Natural killer cell treated with Interleukin-12 subunit alpha and Interleukin-12 subunit beta and Interleukin-15 and Interleukin-18, amount 100 ng/mL, for 72 hours (primary cell): ENCODE results near the gene NALCN. TPM values are rescaled to one million over a fixed set of nuclear protein-coding genes. Genes with fewer than 3 reads are reported as not detected.

Experiments used
- ATAC-seq, 2 donors: fragments of 150-1000 bp; cut with Tn5 transposase in 1 of 2; sonication (Bioruptor Pico), chemical (Tn5 transposase) in 1 of 2; 2 replicates each; pipeline ENCODE4 v1.10.0; 2021
- DNase-seq: peaks from one replicate; pipeline ENCODE4 v3.0.0; 2022; ENCODE audit warnings: low spot score
- H3K27ac Mint-ChIP-seq, 2 donors: 1 replicate in 1 of 2; 2 replicates in 1 of 2; pipeline ENCODE4 v1.8.0; 2022; ENCODE audit warnings: mixed read lengths in 2 of 2, mild to moderate bottlenecking in 1 of 2, moderate library complexity in 1 of 2
- H3K27me3 Mint-ChIP-seq, 2 donors: 1 replicate in 1 of 2; 2 replicates in 1 of 2; pipeline ENCODE4 v1.8.0; 2022; ENCODE audit warnings: mixed read lengths in 2 of 2
- H3K36me3 Mint-ChIP-seq: one replicate; pipeline ENCODE4 v1.8.0; 2022; ENCODE audit warnings: mixed read lengths
- H3K4me1 Mint-ChIP-seq, 2 donors: 1 replicate in 1 of 2; 2 replicates in 1 of 2; pipeline ENCODE4 v1.8.0; 2022; ENCODE audit warnings: low read depth in 2 of 2, mixed read lengths in 2 of 2, mild to moderate bottlenecking in 1 of 2
- H3K4me3 Mint-ChIP-seq: one replicate; pipeline ENCODE4 v1.8.0; 2022; ENCODE audit warnings: mixed read lengths
- H3K9me3 Mint-ChIP-seq: 2 replicates; pipeline ENCODE4 v1.8.0; 2022; ENCODE audit warnings: mixed read lengths
- total RNA-seq, 2 donors: library from RNA; stranded (reverse); gene quantifications; one replicate each; pipeline ENCODE4 v1.2.3, GENCODE V29; 2022

The NALCN gene
- total RNA-seq, 2 donors from 2014 or later = not detected

DNA sequence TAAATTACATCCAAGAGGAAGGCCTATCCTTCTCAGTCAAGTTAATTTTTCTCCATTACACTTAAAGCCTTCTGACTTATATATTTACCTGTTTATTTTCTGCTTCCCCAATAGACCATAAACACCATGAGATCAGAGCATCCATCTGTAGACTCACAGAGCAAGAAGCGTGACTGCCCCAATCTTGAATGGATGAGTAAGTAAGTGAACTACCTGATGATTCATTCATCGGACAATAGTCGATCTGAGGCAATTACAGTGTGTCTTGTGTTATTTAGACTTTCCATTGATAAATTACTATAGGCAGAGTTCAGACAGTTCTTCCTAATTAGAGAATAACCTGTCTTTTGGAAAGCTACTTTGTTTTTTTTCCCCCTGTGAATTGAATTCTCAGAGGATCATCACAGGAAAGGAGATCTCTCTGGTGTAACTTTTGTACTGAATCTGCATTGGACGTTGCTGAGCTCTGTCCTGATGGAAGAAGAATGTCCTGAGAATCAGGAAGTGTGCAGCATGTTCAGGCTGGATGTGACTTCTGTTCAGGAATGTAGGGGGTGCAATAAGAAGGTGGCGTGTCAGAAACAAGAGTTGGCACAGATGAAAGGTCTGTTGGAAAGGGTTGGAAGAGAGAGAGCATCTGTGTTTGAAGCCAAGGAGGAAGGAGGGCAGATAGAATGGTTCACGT is 367.0 kb downstream of the NALCN start:
- DNase-seq = no peak
- Mint-ChIP-seq H3K36me3 (peaks cover 6% of the 10 kb centered on the region), H3K9me3 (peaks cover 9% of the 10 kb centered on the region), H3K27me3 (peaks cover 0 to 5% of the 10 kb centered on the region in 2 donors), H3K4me1 (no peaks in the 10 kb centered on the region), H3K27ac (no peak overlapping the region), H3K4me3 (no peak overlapping the region)
- ATAC-seq = no peak

DNA sequence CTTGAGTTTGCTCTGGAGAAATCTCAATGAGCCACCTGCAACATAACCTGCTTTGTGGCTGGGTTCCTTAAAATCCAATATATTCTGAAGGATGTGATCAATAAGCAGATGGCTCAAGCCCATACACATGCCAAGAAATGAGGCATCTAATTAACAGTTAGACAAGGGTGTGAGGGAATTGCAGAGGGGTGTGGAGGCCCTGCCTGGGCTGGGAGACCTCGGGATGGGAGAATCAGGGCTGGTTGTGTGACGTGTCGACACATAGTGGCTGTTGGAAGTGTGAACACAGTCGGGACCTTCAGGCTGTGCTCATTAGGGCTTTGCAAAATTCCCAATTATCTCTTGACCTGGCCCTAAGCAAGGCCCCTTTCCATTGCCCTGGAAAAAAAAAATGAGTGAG is 379.8 kb downstream of the NALCN start:
- peaks cover 8% of the 10 kb centered on the region for H3K36me3 Mint-ChIP-seq
- peaks cover 2 to 20% of the 10 kb centered on the region in 2 donors for H3K27me3 Mint-ChIP-seq
- no peak overlapping the region for H3K4me3 Mint-ChIP-seq
- H3K4me1 Mint-ChIP-seq = no peaks in the 10 kb centered on the region
- H3K9me3 Mint-ChIP-seq = peaks cover 11% of the 10 kb centered on the region
- no peak for ATAC-seq
- DNase-seq = no peak
- H3K27ac Mint-ChIP-seq = no peak overlapping the region

GRCh38 chr13:101035119-101035620 is 381.1 kb downstream of the NALCN start:
- ATAC-seq (no peak), DNase-seq (no peak)
- Mint-ChIP-seq H3K9me3 (peaks cover 12% of the 10 kb centered on the region), H3K4me3 (no peak overlapping the region), H3K4me1 (no peaks in the 10 kb centered on the region), H3K27me3 (peaks cover 9 to 29% of the 10 kb centered on the region in 2 donors), H3K27ac (no peak overlapping the region), H3K36me3 (peaks cover 8% of the 10 kb centered on the region)

- no peaks in the 10 kb centered on the region for H3K36me3 Mint-ChIP-seq
- DNase-seq = no peak
Measured at GRCh38 chr13:101026736-101027398, 389.4 kb downstream of the NALCN start.

GRCh38 chr13:101026328-101026727 is 390.0 kb downstream of the NALCN start:
- H3K36me3 Mint-ChIP-seq = no peaks in the 10 kb centered on the region
- peaks cover 8 to 24% of the 10 kb centered on the region in 2 donors for H3K27me3 Mint-ChIP-seq
- ATAC-seq (no peak), DNase-seq (no peak)
- H3K4me1 Mint-ChIP-seq = no peaks in the 10 kb centered on the region
- no peak overlapping the region for H3K4me3 Mint-ChIP-seq
- H3K9me3 Mint-ChIP-seq = peaks cover 7% of the 10 kb centered on the region
- no peak overlapping the region for H3K27ac Mint-ChIP-seq

More at GRCh38 chr13:101026736-101027398, 389.4 kb downstream of the NALCN start:
- H3K27me3 Mint-ChIP-seq = peaks cover 8 to 27% of the 10 kb centered on the region in 2 donors
- ATAC-seq = peak in 1 of 2 donors; percentile 24
- peaks cover 7% of the 10 kb centered on the region for H3K9me3 Mint-ChIP-seq
- H3K27ac Mint-ChIP-seq = no peak overlapping the region
- H3K4me1 Mint-ChIP-seq = no peaks in the 10 kb centered on the region
- H3K4me3 Mint-ChIP-seq = no peak overlapping the region

DNA sequence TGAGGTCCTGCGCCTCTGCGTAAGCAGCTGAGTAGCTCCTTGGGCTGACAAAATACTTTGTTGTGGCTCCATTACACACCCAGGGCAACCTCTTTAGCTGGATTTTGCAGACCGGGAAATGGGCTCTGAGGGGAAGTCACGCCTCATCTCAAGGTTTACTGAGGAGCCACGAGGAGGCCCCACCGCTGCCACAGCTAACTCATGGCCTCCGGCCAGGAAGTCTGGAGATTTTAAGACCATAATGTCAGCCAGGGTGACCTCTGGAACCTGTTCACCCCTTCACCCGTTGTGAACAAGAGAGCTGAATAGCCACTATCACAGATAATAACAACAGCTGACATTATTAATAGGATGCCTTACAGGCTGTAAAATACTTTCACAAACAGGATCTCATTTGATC is 390.4 kb downstream of the NALCN start:
- Mint-ChIP-seq H3K27ac (no peak overlapping the region), H3K36me3 (no peaks in the 10 kb centered on the region), H3K9me3 (peaks cover 5% of the 10 kb centered on the region), H3K4me3 (no peak overlapping the region), H3K27me3 (peaks cover 6 to 21% of the 10 kb centered on the region in 2 donors), H3K4me1 (no peaks in the 10 kb centered on the region)
- no peak for ATAC-seq
- no peak for DNase-seq

DNA sequence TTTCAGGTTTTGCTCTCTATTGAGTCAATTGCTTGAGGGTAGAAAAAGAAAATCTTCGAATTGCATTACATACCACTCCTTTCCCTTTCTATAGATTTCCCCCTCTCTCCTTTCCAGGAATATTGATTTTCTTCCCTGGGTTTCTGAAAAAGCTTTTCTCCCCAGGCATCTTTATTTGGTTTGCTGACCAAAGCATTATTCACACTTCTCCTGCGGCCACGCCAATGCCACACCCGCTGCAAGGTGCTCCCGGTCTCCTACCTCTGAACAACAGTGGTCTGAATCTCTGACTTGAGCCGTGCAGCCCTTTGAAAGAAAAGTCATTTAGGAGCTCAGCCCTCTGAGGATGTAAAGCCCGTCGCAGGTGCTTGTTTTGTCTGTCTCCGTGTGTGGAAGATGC is 390.8 kb downstream of the NALCN start:
- no peak overlapping the region for H3K27ac Mint-ChIP-seq
- H3K4me3 Mint-ChIP-seq = no peak overlapping the region
- no peak for DNase-seq
- H3K27me3 Mint-ChIP-seq = peaks cover 4 to 17% of the 10 kb centered on the region in 2 donors
- H3K9me3 Mint-ChIP-seq = peaks cover 4% of the 10 kb centered on the region
- no peak for ATAC-seq
- no peaks in the 10 kb centered on the region for H3K36me3 Mint-ChIP-seq
- no peaks in the 10 kb centered on the region for H3K4me1 Mint-ChIP-seq

DNA sequence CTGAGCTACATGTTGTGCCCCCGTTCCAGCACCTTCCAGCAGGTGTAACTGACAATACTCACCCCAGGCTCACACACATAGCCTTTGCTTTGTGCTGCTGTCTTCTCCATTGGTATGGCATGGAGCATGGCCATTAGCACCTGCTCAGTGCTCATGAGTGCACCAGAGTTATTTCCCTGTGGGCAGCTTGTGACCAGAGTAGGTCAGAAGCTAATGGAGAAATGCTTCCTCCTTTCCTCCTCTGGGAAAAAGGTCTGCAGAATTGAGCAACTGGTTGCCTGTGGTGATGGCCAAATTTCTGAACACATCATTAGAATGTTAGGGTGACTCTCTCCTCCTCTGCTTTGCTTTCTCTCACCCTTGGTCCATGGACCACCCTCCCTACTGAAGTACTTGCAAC is 397.2 kb downstream of the NALCN start:
- Mint-ChIP-seq H3K27me3 (peaks cover 20 to 27% of the 10 kb centered on the region in 2 donors), H3K4me1 (no peaks in the 10 kb centered on the region), H3K27ac (no peak overlapping the region), H3K4me3 (no peak overlapping the region), H3K9me3 (peaks cover 4% of the 10 kb centered on the region), H3K36me3 (no peaks in the 10 kb centered on the region)
- DNase-seq (no peak), ATAC-seq (no peak)

DNA sequence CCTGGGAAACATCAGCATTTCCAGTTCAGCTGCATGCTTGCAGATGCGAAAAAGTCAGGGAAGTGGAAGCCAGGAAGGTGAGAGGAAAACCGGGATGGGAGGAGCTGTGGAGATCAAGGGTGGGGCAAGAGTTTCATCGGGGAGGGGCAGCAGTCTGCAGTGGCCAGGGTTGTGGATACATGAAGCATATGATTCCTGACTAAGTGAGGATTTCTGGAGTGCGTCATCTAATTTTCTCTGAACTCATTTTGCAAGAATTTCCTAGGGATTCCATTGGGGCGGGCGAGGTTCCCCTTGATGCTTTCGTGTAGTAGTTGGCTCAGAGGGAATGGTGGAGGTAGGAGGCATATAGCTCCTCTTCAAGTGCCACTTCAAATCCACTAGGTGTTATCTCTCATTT is 397.6 kb downstream of the NALCN start:
- no peaks in the 10 kb centered on the region for H3K4me1 Mint-ChIP-seq
- no peaks in the 10 kb centered on the region for H3K36me3 Mint-ChIP-seq
- peaks cover 4% of the 10 kb centered on the region for H3K9me3 Mint-ChIP-seq
- no peak overlapping the region for H3K4me3 Mint-ChIP-seq
- ATAC-seq (no peak), DNase-seq (no peak)
- H3K27me3 Mint-ChIP-seq = peaks cover 20 to 27% of the 10 kb centered on the region in 2 donors
- no peak overlapping the region for H3K27ac Mint-ChIP-seq

DNA sequence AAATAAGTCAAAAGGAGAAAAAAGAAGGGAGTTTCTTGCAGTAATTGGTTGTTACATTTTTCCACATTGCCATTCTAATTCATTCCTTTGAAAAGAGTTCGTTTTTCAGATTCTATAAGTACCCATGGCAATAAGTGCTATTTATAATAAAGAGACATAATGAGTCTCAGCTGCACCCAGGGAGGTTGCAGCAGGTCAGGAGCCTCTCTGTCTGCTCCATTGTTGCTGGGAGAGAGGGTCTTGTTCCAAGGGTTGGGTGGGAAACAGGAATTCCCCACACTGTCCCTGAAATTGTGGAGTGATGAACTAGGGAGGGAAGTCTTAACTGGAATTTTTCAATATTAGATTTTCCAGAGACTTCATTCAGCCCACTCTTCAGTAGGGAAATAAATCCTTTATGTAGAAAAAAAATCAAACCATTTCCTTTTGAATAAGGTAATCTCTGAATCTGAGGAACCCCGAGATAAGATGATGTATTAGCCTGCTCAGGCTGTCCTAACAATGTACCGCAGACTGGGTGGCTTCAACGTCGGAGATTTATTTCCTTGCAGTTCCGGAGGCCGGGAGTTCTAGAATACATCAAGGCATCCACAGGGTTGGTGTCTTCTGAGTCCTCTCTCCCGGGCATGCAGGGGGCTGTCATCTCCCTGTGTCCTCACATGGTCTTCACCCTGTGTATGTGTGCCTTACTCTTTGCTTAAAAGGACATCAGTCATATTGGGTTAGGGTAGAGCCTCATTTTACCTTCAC is 399.0 kb downstream of the NALCN start:
- H3K4me3 Mint-ChIP-seq = no peak overlapping the region
- peaks cover 4% of the 10 kb centered on the region for H3K9me3 Mint-ChIP-seq
- ATAC-seq = no peak

GRCh38 chr13:101016475-101016874 is 399.8 kb downstream of the NALCN start:
- DNase-seq = no peak
- Mint-ChIP-seq H3K27ac (no peak overlapping the region), H3K36me3 (no peaks in the 10 kb centered on the region), H3K4me3 (no peak overlapping the region), H3K9me3 (peaks cover 4% of the 10 kb centered on the region), H3K27me3 (peaks cover 24 to 33% of the 10 kb centered on the region in 2 donors), H3K4me1 (no peaks in the 10 kb centered on the region)
- no peak for ATAC-seq

More for the DNA sequence above, 399.0 kb downstream of the NALCN start:
- Mint-ChIP-seq H3K4me1 (no peaks in the 10 kb centered on the region), H3K27me3 (peaks cover 20 to 27% of the 10 kb centered on the region in 2 donors), H3K27ac (no peak overlapping the region), H3K36me3 (no peaks in the 10 kb centered on the region)
- no peak for DNase-seq

DNA sequence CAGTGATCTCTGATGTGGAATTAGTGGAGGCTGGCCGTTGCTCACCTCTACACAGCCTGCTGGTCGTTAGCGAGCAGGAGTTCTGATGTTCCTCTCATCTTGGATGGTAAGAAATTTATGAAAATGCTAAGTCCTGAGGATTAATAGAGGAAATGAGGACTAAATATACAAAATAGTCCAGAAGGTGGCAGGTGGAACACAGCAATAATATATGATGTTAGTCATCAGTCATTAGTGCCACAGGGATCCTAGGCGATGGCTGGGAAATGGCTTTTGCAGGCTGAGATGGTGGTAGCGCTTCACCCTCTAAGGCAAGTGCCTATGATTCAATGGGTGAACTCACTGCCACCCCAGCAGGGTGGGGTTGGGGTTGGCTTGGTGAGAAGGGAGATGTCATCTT is 403.1 kb downstream of the NALCN start:
- Mint-ChIP-seq H3K27me3 (peaks cover 28 to 38% of the 10 kb centered on the region in 2 donors), H3K4me3 (no peak overlapping the region), H3K27ac (no peak overlapping the region), H3K9me3 (peaks cover 4% of the 10 kb centered on the region), H3K4me1 (no peaks in the 10 kb centered on the region), H3K36me3 (no peaks in the 10 kb centered on the region)
- ATAC-seq (no peak), DNase-seq (no peak)

DNA sequence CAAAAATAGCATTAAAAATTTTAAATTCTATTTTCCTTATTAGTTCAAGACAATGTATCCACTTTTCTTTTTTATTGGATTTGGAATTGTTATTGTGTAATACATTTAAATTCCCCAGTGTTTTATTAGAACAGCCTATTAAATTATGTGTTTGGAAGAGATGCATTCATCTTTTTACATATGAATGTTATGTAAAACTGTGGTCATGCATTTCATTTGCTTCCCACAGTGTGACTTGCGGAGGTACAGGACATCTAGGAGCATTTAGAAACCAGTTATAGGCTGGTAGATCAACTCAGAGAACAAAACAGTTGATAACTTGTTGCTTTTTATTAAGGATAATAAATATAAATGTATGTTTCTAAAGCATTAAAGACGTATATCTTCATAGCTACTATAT is 406.2 kb downstream of the NALCN start:
- Mint-ChIP-seq H3K4me3 (no peak overlapping the region), H3K36me3 (no peaks in the 10 kb centered on the region), H3K9me3 (peaks cover 3% of the 10 kb centered on the region), H3K4me1 (no peaks in the 10 kb centered on the region), H3K27ac (no peak overlapping the region), H3K27me3 (peaks cover 19 to 29% of the 10 kb centered on the region in 2 donors)
- DNase-seq (no peak), ATAC-seq (no peak)

GRCh38 chr13:101007245-101007644 is 409.1 kb downstream of the NALCN start:
- no peaks in the 10 kb centered on the region for H3K4me1 Mint-ChIP-seq
- peaks cover 14 to 35% of the 10 kb centered on the region in 2 donors for H3K27me3 Mint-ChIP-seq
- no peaks in the 10 kb centered on the region for H3K36me3 Mint-ChIP-seq
- ATAC-seq (peak in 1 of 2 donors; percentile 6), DNase-seq (no peak)
- H3K27ac Mint-ChIP-seq = no peak overlapping the region
- no peak overlapping the region for H3K4me3 Mint-ChIP-seq
- no peaks in the 10 kb centered on the region for H3K9me3 Mint-ChIP-seq
